Esophagus (tissue), 2 donors: ENCODE data around the gene CDK6. TPM values are rescaled to one million over a fixed set of nuclear protein-coding genes. Genes with fewer than 3 reads are reported as not detected.

ENCODE experiments used
- H3K27ac ChIP-seq, 2 donors: one replicate each; pipeline ENCODE4 v1.5.1; 2013; ENCODE audit warnings: low read depth in 2 of 2, mild to moderate bottlenecking in 2 of 2, inconsistent platforms in 1 of 2, low read length in 1 of 2, moderate library complexity in 1 of 2
- H3K27me3 ChIP-seq, 2 donors: one replicate each; pipeline ENCODE4 v1.6.1; 2013; ENCODE audit warnings: low read length in 2 of 2, control low read depth in 1 of 2, mild to moderate bottlenecking in 1 of 2; ENCODE audit not compliant: insufficient read depth in 2 of 2, control insufficient read depth in 1 of 2
- H3K36me3 ChIP-seq, 2 donors: one replicate each; pipeline ENCODE4 v1.6.1; 2013; ENCODE audit warnings: low read length in 1 of 2; ENCODE audit not compliant: control insufficient read depth in 2 of 2, insufficient read depth in 2 of 2
- H3K4me1 ChIP-seq, 2 donors: one replicate each; pipeline ENCODE4 v1.6.1; 2013; ENCODE audit warnings: low read length in 1 of 2; ENCODE audit not compliant: control insufficient read depth in 2 of 2, insufficient read depth in 2 of 2
- H3K4me3 ChIP-seq, 2 donors: one replicate each; pipeline ENCODE4 v1.5.1; 2013; ENCODE audit warnings: low read length in 2 of 2, mild to moderate bottlenecking in 2 of 2, low read depth in 1 of 2, moderate library complexity in 1 of 2
- H3K9me3 ChIP-seq, 2 donors: one replicate each; pipeline ENCODE4 v1.6.1; 2013; ENCODE audit warnings: mild to moderate bottlenecking in 2 of 2, low read depth in 1 of 2, low read length in 1 of 2, moderate library complexity in 1 of 2; ENCODE audit not compliant: control insufficient read depth in 2 of 2, insufficient read depth in 1 of 2
- WGBS, 2 donors: extraction: QIAGEN DNeasy Blood & Tissue Kit; methylation state at CpG; one replicate each; pipeline ENCODE4 v1.1.7; 2013; 5-methylcytosine and 5-hydroxymethylcytosine counted together
- polyA plus RNA-seq, 2 donors: library from polyadenylated mRNA; stranded (reverse); fragments of 200-250 nt; gene quantifications; one replicate each; pipeline ENCODE4 v1.2.3, GENCODE V29; 2013
- donor health status: healthy with polysubstance abuse.
- donor health status: Bipolar disorder and iron deficiency.

The CDK6 gene
- polyA plus RNA-seq, 2 donors: 1.4 to 2.2 TPM

- Histone ChIP-seq H3K4me3 (no peak overlapping the region), H3K4me1 (no peaks in the 10 kb centered on the region), H3K27me3 (peaks cover 0 to 3% of the 10 kb centered on the region in 2 donors), H3K36me3 (no peaks in the 10 kb centered on the region), H3K9me3 (no peaks in the 10 kb centered on the region), H3K27ac (no peak overlapping the region)
- 68 to 69% methylated on average over 3 of the region's 3 CpGs for WGBS, 2 donors
Observed at GRCh38 chr7:92735707-92736106, 100.7 kb downstream of the CDK6 start.

- 86 to 89% methylated on average over 4 of the region's 4 CpGs for WGBS, 2 donors
- Histone ChIP-seq H3K4me1 (no peaks in the 10 kb centered on the region), H3K27me3 (no peaks in the 10 kb centered on the region), H3K36me3 (no peaks in the 10 kb centered on the region), H3K27ac (no peak overlapping the region), H3K9me3 (no peaks in the 10 kb centered on the region), H3K4me3 (no peak overlapping the region)
Observed at GRCh38 chr7:92732316-92733036, 103.9 kb downstream of the CDK6 start.

- H3K4me1 ChIP-seq: no peaks in the 10 kb centered on the region
- 53 to 73% methylated on average over 2 of the region's 2 CpGs for WGBS, 2 donors
- H3K36me3 ChIP-seq: no peaks in the 10 kb centered on the region
- no peak overlapping the region for H3K4me3 ChIP-seq
- no peaks in the 10 kb centered on the region for H3K9me3 ChIP-seq
- H3K27me3 ChIP-seq: no peaks in the 10 kb centered on the region
- no peak overlapping the region for H3K27ac ChIP-seq
Observed at GRCh38 chr7:92731335-92732063, 104.9 kb downstream of the CDK6 start.

GRCh38 chr7:92730808-92731207, 105.6 kb downstream of the CDK6 start:
- H3K4me3 ChIP-seq: no peak overlapping the region
- no peaks in the 10 kb centered on the region for H3K27me3 ChIP-seq
- 84 to 87% methylated on average over 3 of the region's 3 CpGs for WGBS, 2 donors
- H3K4me1 ChIP-seq: no peaks in the 10 kb centered on the region
- H3K9me3 ChIP-seq: no peaks in the 10 kb centered on the region
- H3K27ac ChIP-seq: no peak overlapping the region
- H3K36me3 ChIP-seq: no peaks in the 10 kb centered on the region

- Histone ChIP-seq H3K9me3 (no peaks in the 10 kb centered on the region), H3K36me3 (peaks cover 0 to 5% of the 10 kb centered on the region in 2 donors), H3K27ac (no peak overlapping the region), H3K4me3 (no peak overlapping the region), H3K27me3 (no peaks in the 10 kb centered on the region), H3K4me1 (no peaks in the 10 kb centered on the region)
- WGBS, 2 donors: 97 to 100% methylated on average over 2 of the region's 2 CpGs
Observed at GRCh38 chr7:92729751-92730150, 106.6 kb downstream of the CDK6 start.

- H3K27me3 ChIP-seq: no peaks in the 10 kb centered on the region
- no peaks in the 10 kb centered on the region for H3K4me1 ChIP-seq
- no peak overlapping the region for H3K27ac ChIP-seq
- H3K9me3 ChIP-seq: no peaks in the 10 kb centered on the region
- H3K36me3 ChIP-seq: peaks cover 0 to 5% of the 10 kb centered on the region in 2 donors
- WGBS, 2 donors: 83 to 86% methylated on average over 7 of the region's 7 CpGs
- H3K4me3 ChIP-seq: no peak overlapping the region
Observed at GRCh38 chr7:92729172-92729571, 107.2 kb downstream of the CDK6 start.

GRCh38 chr7:92727755-92728154, 108.6 kb downstream of the CDK6 start:
- 67 to 69% methylated on average over 1 of the region's 1 CpG for WGBS, 2 donors
- Histone ChIP-seq H3K4me3 (no peak overlapping the region), H3K9me3 (no peaks in the 10 kb centered on the region), H3K36me3 (peaks cover 0 to 5% of the 10 kb centered on the region in 2 donors), H3K27ac (no peak overlapping the region), H3K27me3 (no peaks in the 10 kb centered on the region), H3K4me1 (no peaks in the 10 kb centered on the region)

- Histone ChIP-seq H3K9me3 (no peaks in the 10 kb centered on the region), H3K36me3 (peaks cover 0 to 5% of the 10 kb centered on the region in 2 donors), H3K27me3 (no peaks in the 10 kb centered on the region), H3K27ac (no peak overlapping the region), H3K4me3 (no peak overlapping the region), H3K4me1 (no peaks in the 10 kb centered on the region)
- 91 to 92% methylated on average over 14 of the region's 14 CpGs for WGBS, 2 donors
Observed at GRCh38 chr7:92725161-92725925, 111.0 kb downstream of the CDK6 start.

GRCh38 chr7:92723943-92724342, 112.4 kb downstream of the CDK6 start:
- Histone ChIP-seq H3K9me3 (no peaks in the 10 kb centered on the region), H3K4me3 (no peak overlapping the region), H3K4me1 (no peaks in the 10 kb centered on the region), H3K27ac (no peak overlapping the region), H3K36me3 (peaks cover 0 to 5% of the 10 kb centered on the region in 2 donors), H3K27me3 (no peaks in the 10 kb centered on the region)
- WGBS, 2 donors: 62 to 66% methylated on average over 5 of the region's 5 CpGs
